ENCODE data around the gene VN1R5. TPM values are rescaled to one million over a fixed set of nuclear protein-coding genes. Genes with fewer than 3 reads are reported as not detected.

Gene VN1R5
- total and polyA plus RNA-seq, 2 of the 4 experiments (the other 2 are of a cell fraction) = not detected

- in situ Hi-C loops (cut with MboI; ENCODE audit: low sequenced_read_pairs) = no loop called here
Measured at GRCh38 chr1:247270003-247270402, 14.1 kb downstream of the VN1R5 start.

More at GRCh38 chr1:247270003-247270402, 14.1 kb downstream of the VN1R5 start:
- H4K20me1 ChIP-seq (ENCODE audit: insufficient read depth, low read length) = no peaks in the 10 kb centered on the region
- H3K18ac ChIP-seq (ENCODE audit: low read depth, low read length) = no peak overlapping the region
- no CpG with 5 or more reads among the region's 1 CpG for WGBS, 2 experiments (ENCODE audit: extremely low coverage in 2 of 2, insufficient read length in 1 of 2)
- CTCF ChIA-PET = no interaction called here
- H3K56ac ChIP-seq (ENCODE audit: extremely low read depth, insufficient read depth, low read length) = no peak overlapping the region
- no peaks in the 10 kb centered on the region for H3K27me3 ChIP-seq (ENCODE audit: control insufficient read depth, insufficient read depth, low read length)
- H3K9ac ChIP-seq (ENCODE audit: low read depth, low read length) = no peak overlapping the region
- BruUV-seq (replicated peaks) = no TSS peak
- H3K4ac ChIP-seq (ENCODE audit: low read depth, low read length) = no peak overlapping the region
- no peak overlapping the region for H2BK5ac ChIP-seq (ENCODE audit: low read depth, low read length, poor library complexity, severe bottlenecking)
- no peak overlapping the region for H2BK15ac ChIP-seq (ENCODE audit: low read depth, low read length)
- no peaks in the 10 kb centered on the region for H3K9me3 ChIP-seq (ENCODE audit: control insufficient read depth, insufficient read depth, low read length)
- no peak overlapping the region for H4K8ac ChIP-seq (ENCODE audit: low read depth in 2 of 2, low read length in 2 of 2)
- H2AFZ ChIP-seq (replicated peaks; ENCODE audit: low read length, poor library complexity) = no peak overlapping the region
- POLR2A ChIA-PET (ENCODE audit: unreplicated experiment) = no interaction called here
- dilution Hi-C loops (cut with HindIII; ENCODE audit: low sequenced_read_pairs, unreplicated experiment) = no loop called here
- H3K27ac ChIP-seq (ENCODE audit: insufficient read depth, low read length) = no peak overlapping the region
- H3K36me3 ChIP-seq (ENCODE audit: control insufficient read depth, insufficient read depth, low read length) = no peaks in the 10 kb centered on the region
- H2AK5ac ChIP-seq (ENCODE audit: low read depth, low read length) = no peak overlapping the region
- H3K14ac ChIP-seq (replicated peaks; ENCODE audit: low read depth, low read length) = no peak overlapping the region
- H4K5ac ChIP-seq (ENCODE audit: low read depth, low read length) = no peak overlapping the region
- H3K4me3 ChIP-seq (ENCODE audit: insufficient read depth, low read depth, low read length) = no peak overlapping the region
- DNase-seq (no peak), ATAC-seq (ENCODE audit: low read depth) (no peak)
- no peak overlapping the region for H3K4me2 ChIP-seq (ENCODE audit: low read depth, low read length)
- no peaks in the 10 kb centered on the region for H3K79me1 ChIP-seq (ENCODE audit: low read depth in 1 of 2, low read length in 2 of 2)
- no peak overlapping the region for H2BK20ac ChIP-seq (ENCODE audit: low read depth, low read length)
- H3K9me1 ChIP-seq (ENCODE audit: insufficient read depth, low read length) = no peaks in the 10 kb centered on the region
- intact Hi-C loops (cut with micrococcal nuclease) = no loop called here
- H2AK9ac ChIP-seq (replicated peaks; ENCODE audit: low read depth, low read length, poor library complexity) = no peak overlapping the region
- TF ChIP-seq RAD21 (IDR thresholded peaks at IDR 0.05; ENCODE audit: low read length) = no peak
- no peak overlapping the region for H4K91ac ChIP-seq (ENCODE audit: insufficient read depth, low read depth, low read length)
- no peaks in the 10 kb centered on the region for H3K4me1 ChIP-seq (ENCODE audit: control insufficient read depth, insufficient read depth, low read length)
- no peak overlapping the region for H3K23ac ChIP-seq (ENCODE audit: low read depth, low read length)
- H2BK120ac ChIP-seq (ENCODE audit: low read depth, low read length) = no peak overlapping the region
